ENCODE measurements around the gene SPTBN2. TPM values are rescaled to one million over a fixed set of nuclear protein-coding genes. Genes with fewer than 3 reads are reported as not detected.
"Not testable (repeated sequence)": the region's sequence is repeated elsewhere in the genome, so short reads cannot be mapped to it uniquely, and the experiment has no call there.

Gene SPTBN2
- total RNA-seq, 1 experiment from 2014 or later: 31.6 TPM

GRCh38 chr11:66639814-66640340 is 89.1 kb downstream of the SPTBN2 start:
- DNase-seq (ENCODE audit: low spot score): not testable (repeated sequence)

- peak; percentile 25 for DNase-seq (ENCODE audit: low spot score)
Measured at GRCh38 chr11:66639066-66639813, 89.8 kb downstream of the SPTBN2 start.

GRCh38 chr11:66638177-66639065 is 90.6 kb downstream of the SPTBN2 start, which contains the start of gene RBM4:
RBM4 (plus strand) TSS chr11:66638703; CDS start chr11:66639712, 1,009 bp downstream.
- peak; percentile 99 for DNase-seq (ENCODE audit: low spot score)

- no peak for DNase-seq (ENCODE audit: low spot score)
Measured at GRCh38 chr11:66637557-66638176, 91.3 kb downstream of the SPTBN2 start.

GRCh38 chr11:66636411-66636810 is 92.6 kb downstream of the SPTBN2 start:
- DNase-seq (ENCODE audit: low spot score): no peak

Other genes with a start within 250 kb of the SPTBN2 start
- gene DPP3, start 248.8 kb downstream of the SPTBN2 start, total RNA-seq (2014; rRNA removed; shearing (Covaris generic)): 76.7 and 79.7 TPM in 2 replicates
- gene BBS1, start 218.6 kb downstream of the SPTBN2 start, total RNA-seq (2014; rRNA removed; shearing (Covaris generic)): 14.7 and 22.0 TPM in 2 replicates
- gene ZDHHC24, start 183.2 kb downstream of the SPTBN2 start, total RNA-seq (2014; rRNA removed; shearing (Covaris generic)): 17.4 and 21.5 TPM in 2 replicates
- 11.2 TPM in 1 of 2 replicates, not detected in the other for gene ACTN3, start 182.3 kb downstream of the SPTBN2 start, total RNA-seq (2014; rRNA removed; shearing (Covaris generic))
- 1.6 and 7.8 TPM in 2 replicates for gene CTSF, start 160.6 kb downstream of the SPTBN2 start, total RNA-seq (2014; rRNA removed; shearing (Covaris generic))
- 0.31 and 1.2 TPM in 2 replicates for gene CCDC87, start 136.2 kb downstream of the SPTBN2 start, total RNA-seq (2014; rRNA removed; shearing (Covaris generic))
- 12.4 and 16.6 TPM in 2 replicates for gene CCS, start 136.0 kb downstream of the SPTBN2 start, total RNA-seq (2014; rRNA removed; shearing (Covaris generic))
- gene RBM14, start 112.6 kb downstream of the SPTBN2 start, total RNA-seq (2014; rRNA removed; shearing (Covaris generic)): 42.8 and 43.4 TPM in 2 replicates
- gene RBM4, start 90.5 kb downstream of the SPTBN2 start, total RNA-seq (2014; rRNA removed; shearing (Covaris generic)): 92.5 and 94.1 TPM in 2 replicates
- gene RBM4B, start 51.3 kb downstream of the SPTBN2 start, total RNA-seq (2014; rRNA removed; shearing (Covaris generic)): 24.9 and 27.7 TPM in 2 replicates
- 26.7 and 27.2 TPM in 2 replicates for gene RCE1, start 114.2 kb upstream of the SPTBN2 start, total RNA-seq (2014; rRNA removed; shearing (Covaris generic))
- 54.7 and 63.3 TPM in 2 replicates for gene LRFN4, start 127.8 kb upstream of the SPTBN2 start, total RNA-seq (2014; rRNA removed; shearing (Covaris generic))
- gene PC, start 229.2 kb upstream of the SPTBN2 start, total RNA-seq (2014; rRNA removed; shearing (Covaris generic)): 6.8 and 8.6 TPM in 2 replicates
- not detected in 2 replicates for gene C11orf86, start 246.1 kb upstream of the SPTBN2 start, total RNA-seq (2014; rRNA removed; shearing (Covaris generic))

All from A172 (cell line).